Right atrium auricular region (tissue), 2 donors: ENCODE results near the gene CUX1. TPM values are rescaled to one million over a fixed set of nuclear protein-coding genes. Genes with fewer than 3 reads are reported as not detected.

Experiments
- DNase-seq: peaks from one replicate; pipeline ENCODE4 v3.0.0-alpha.2; 2019; ENCODE audit warnings: low spot score
- H3K27ac ChIP-seq, 2 donors: fragments of 200-600 bp; sonication (generic); 1 replicate in 1 of 2; 2 replicates in 1 of 2; pipeline ENCODE4 v1.5.1; 2016 to 2019
- H3K27me3 ChIP-seq, 2 donors: fragments of 200-600 bp; sonication (generic); one replicate each; pipeline versions ENCODE4 v1.5.1 to v1.6.0; 2017 to 2019
- H3K36me3 ChIP-seq: fragments of 200-600 bp; sonication (generic); one replicate; pipeline ENCODE4 v1.5.1; 2016
- H3K4me1 ChIP-seq, 2 donors: fragments of 200-600 bp; sonication (generic); one replicate each; pipeline versions ENCODE4 v1.5.1 to v1.6.0; 2017 to 2019
- H3K4me3 ChIP-seq, 2 donors: fragments of 200-600 bp; sonication (generic); 1 replicate in 1 of 2; 2 replicates in 1 of 2; pipeline ENCODE4 v1.5.1; 2017 to 2019; ENCODE audit warnings: mild to moderate bottlenecking in 1 of 2, moderate library complexity in 1 of 2
- H3K9me3 ChIP-seq, 2 donors: fragments of 200-600 bp; sonication (generic); one replicate each; pipeline ENCODE4 v1.5.1; 2019
- CTCF ChIP-seq, 2 donors: fragments of 200-600 bp; sonication (generic); IDR thresholded peaks; one replicate each; pipeline ENCODE4 v1.5.1; 2019; ENCODE audit warnings: antibody characterized with exemption in 2 of 2
- total RNA-seq, 2 donors: library from RNA; depleted of rRNA; stranded (reverse); fragments of >200 nt; gene quantifications; one replicate each; pipeline ENCODE4 v1.1.0, GENCODE V29; 2016

The CUX1 gene
- total RNA-seq, 2 donors from 2014 or later: 71.1 to 94.4 TPM

DNA sequence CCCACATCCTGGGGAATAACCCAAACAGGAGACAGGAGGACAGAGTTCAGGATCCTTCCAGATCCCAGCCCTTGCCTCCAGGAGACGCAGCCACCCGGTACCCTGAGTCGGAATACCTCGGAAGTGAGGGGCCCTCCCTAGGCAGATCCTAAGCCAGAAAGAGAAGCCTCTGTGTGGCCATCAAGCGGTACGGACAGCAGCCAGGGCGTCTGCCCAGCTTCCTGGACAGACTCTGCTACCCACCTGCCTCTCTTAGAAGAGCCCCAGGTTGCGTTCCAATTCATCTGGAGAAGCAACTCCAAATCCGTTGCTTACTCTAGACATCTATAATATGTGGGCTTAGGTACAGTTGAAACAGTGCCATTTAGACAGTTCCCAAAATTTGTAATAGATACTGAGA, 249.1 kb downstream of the CUX1 start:
- no peak for TF ChIP-seq CTCF (IDR thresholded peaks at IDR 0.05)
- H3K27me3 ChIP-seq: no peaks in the 10 kb centered on the region
- peaks cover 10% of the 10 kb centered on the region for H3K36me3 ChIP-seq
- no peak for DNase-seq
- no peaks in the 10 kb centered on the region for H3K9me3 ChIP-seq
- no peak overlapping the region for H3K27ac ChIP-seq
- H3K4me3 ChIP-seq: no peak overlapping the region
- H3K4me1 ChIP-seq: peaks cover 0 to 18% of the 10 kb centered on the region in 2 donors

GRCh38 chr7:102068846-102069245, 251.4 kb downstream of the CUX1 start:
- H3K27me3 ChIP-seq: no peaks in the 10 kb centered on the region
- TF ChIP-seq CTCF (IDR thresholded peaks at IDR 0.05): no peak
- H3K4me3 ChIP-seq: no peak overlapping the region
- H3K4me1 ChIP-seq: peaks cover 0 to 13% of the 10 kb centered on the region in 2 donors
- peaks cover 18% of the 10 kb centered on the region for H3K36me3 ChIP-seq
- DNase-seq: peak; percentile 26
- no peak overlapping the region for H3K27ac ChIP-seq
- no peaks in the 10 kb centered on the region for H3K9me3 ChIP-seq

GRCh38 chr7:102069931-102070629, 252.7 kb downstream of the CUX1 start:
- no peak for TF ChIP-seq CTCF (IDR thresholded peaks at IDR 0.05)
- peak; percentile 9 for DNase-seq
- no peak overlapping the region for H3K27ac ChIP-seq
- H3K9me3 ChIP-seq: no peaks in the 10 kb centered on the region
- H3K4me1 ChIP-seq: peaks cover 0 to under 1% of the 10 kb centered on the region in 2 donors
- no peak overlapping the region for H3K4me3 ChIP-seq
- peaks cover 18% of the 10 kb centered on the region for H3K36me3 ChIP-seq
- H3K27me3 ChIP-seq: no peaks in the 10 kb centered on the region

- peaks cover 18% of the 10 kb centered on the region for H3K36me3 ChIP-seq
- TF ChIP-seq CTCF (IDR thresholded peaks at IDR 0.05): no peak
- H3K4me1 ChIP-seq: no peaks in the 10 kb centered on the region
- no peak overlapping the region for H3K27ac ChIP-seq
- H3K27me3 ChIP-seq: no peaks in the 10 kb centered on the region
- H3K9me3 ChIP-seq: no peaks in the 10 kb centered on the region
- DNase-seq: no peak
- no peak overlapping the region for H3K4me3 ChIP-seq
These were observed 254.6 kb downstream of the CUX1 start for GRCh38 chr7:102072003-102072402.

- H3K27ac ChIP-seq: no peak overlapping the region
- H3K4me3 ChIP-seq: no peak overlapping the region
- no peaks in the 10 kb centered on the region for H3K4me1 ChIP-seq
- H3K9me3 ChIP-seq: no peaks in the 10 kb centered on the region
- TF ChIP-seq CTCF (IDR thresholded peaks at IDR 0.05): no peak
- DNase-seq: peak; percentile 50
- peaks cover 18% of the 10 kb centered on the region for H3K36me3 ChIP-seq
- no peaks in the 10 kb centered on the region for H3K27me3 ChIP-seq
These were observed 255.3 kb downstream of the CUX1 start for GRCh38 chr7:102072636-102073209.
